PFSK-1 (cell line): ENCODE results near the gene SKI.

Source experiments
- FOXP2 ChIP-seq: optimal IDR thresholded peaks from 2 replicates; pipeline ENCODE3; 2011; ENCODE audit warnings: borderline replicate concordance, control low read depth, inconsistent platforms; ENCODE audit not compliant: insufficient read depth; ENCODE audit errors: extremely low read length, extremely low read depth
- POLR2AphosphoS5 ChIP-seq: IDR thresholded peaks from 2 replicates; pipeline ENCODE4 v1.6.1; 2012; ENCODE audit warnings: low read depth, mild to moderate bottlenecking, control low read depth, low read length, moderate library complexity
- SIN3A ChIP-seq: IDR thresholded peaks from 2 replicates; pipeline ENCODE4 v1.6.1; 2012; ENCODE audit warnings: mild to moderate bottlenecking, low read length, moderate library complexity, borderline replicate concordance; ENCODE audit not compliant: insufficient read depth
- TAF1 ChIP-seq: IDR thresholded peaks from 2 replicates; pipeline ENCODE4 v1.6.1; 2012; ENCODE audit warnings: low read length, control low read depth, borderline replicate concordance; ENCODE audit not compliant: insufficient read depth
- TF ChIP-seq, protein P1 (sequence below), 2 experiments: IDR thresholded peaks; 2 replicates each; pipeline versions ENCODE4 v1.6.1 to v1.8.0; 2011 to 2012; ENCODE audit warnings: low read depth in 2 of 2, low read length in 2 of 2, control low read depth in 1 of 2, inconsistent platforms in 1 of 2, mild to moderate bottlenecking in 1 of 2, moderate library complexity in 1 of 2; ENCODE audit not compliant: insufficient read depth in 1 of 2

Gene SKI

DNA sequence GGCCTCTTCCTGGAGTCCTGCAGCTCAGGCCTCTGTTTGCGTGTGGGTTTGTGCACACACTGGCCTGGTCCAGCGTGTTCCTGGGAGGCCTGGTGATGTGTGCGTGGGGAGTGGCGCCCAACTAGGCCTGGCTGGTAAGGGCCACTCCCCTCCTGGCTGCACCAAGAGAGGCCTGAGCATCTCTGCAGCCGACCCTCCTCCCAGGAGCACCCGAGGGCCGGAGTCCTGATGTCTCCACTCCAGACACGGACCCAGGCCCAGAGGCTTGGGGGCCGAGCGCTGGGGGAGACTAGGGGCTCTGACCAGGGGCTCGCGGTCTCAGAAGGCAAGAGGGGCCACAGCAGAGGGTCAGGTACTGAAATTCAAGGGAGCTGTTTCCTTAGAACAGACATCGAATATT is 130.0 kb downstream of the SKI start:
- TF ChIP-seq, protein P1, sequence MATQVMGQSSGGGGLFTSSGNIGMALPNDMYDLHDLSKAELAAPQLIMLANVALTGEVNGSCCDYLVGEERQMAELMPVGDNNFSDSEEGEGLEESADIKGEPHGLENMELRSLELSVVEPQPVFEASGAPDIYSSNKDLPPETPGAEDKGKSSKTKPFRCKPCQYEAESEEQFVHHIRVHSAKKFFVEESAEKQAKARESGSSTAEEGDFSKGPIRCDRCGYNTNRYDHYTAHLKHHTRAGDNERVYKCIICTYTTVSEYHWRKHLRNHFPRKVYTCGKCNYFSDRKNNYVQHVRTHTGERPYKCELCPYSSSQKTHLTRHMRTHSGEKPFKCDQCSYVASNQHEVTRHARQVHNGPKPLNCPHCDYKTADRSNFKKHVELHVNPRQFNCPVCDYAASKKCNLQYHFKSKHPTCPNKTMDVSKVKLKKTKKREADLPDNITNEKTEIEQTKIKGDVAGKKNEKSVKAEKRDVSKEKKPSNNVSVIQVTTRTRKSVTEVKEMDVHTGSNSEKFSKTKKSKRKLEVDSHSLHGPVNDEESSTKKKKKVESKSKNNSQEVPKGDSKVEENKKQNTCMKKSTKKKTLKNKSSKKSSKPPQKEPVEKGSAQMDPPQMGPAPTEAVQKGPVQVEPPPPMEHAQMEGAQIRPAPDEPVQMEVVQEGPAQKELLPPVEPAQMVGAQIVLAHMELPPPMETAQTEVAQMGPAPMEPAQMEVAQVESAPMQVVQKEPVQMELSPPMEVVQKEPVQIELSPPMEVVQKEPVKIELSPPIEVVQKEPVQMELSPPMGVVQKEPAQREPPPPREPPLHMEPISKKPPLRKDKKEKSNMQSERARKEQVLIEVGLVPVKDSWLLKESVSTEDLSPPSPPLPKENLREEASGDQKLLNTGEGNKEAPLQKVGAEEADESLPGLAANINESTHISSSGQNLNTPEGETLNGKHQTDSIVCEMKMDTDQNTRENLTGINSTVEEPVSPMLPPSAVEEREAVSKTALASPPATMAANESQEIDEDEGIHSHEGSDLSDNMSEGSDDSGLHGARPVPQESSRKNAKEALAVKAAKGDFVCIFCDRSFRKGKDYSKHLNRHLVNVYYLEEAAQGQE (IDR thresholded peaks at IDR 0.05; ENCODE audit: insufficient read depth in 1 of 2, low read depth in 2 of 2, low read length in 2 of 2): no peak
- TF ChIP-seq POLR2AphosphoS5 (no peak), TAF1 (no peak), FOXP2 (no peak), SIN3A (no peak)

DNA sequence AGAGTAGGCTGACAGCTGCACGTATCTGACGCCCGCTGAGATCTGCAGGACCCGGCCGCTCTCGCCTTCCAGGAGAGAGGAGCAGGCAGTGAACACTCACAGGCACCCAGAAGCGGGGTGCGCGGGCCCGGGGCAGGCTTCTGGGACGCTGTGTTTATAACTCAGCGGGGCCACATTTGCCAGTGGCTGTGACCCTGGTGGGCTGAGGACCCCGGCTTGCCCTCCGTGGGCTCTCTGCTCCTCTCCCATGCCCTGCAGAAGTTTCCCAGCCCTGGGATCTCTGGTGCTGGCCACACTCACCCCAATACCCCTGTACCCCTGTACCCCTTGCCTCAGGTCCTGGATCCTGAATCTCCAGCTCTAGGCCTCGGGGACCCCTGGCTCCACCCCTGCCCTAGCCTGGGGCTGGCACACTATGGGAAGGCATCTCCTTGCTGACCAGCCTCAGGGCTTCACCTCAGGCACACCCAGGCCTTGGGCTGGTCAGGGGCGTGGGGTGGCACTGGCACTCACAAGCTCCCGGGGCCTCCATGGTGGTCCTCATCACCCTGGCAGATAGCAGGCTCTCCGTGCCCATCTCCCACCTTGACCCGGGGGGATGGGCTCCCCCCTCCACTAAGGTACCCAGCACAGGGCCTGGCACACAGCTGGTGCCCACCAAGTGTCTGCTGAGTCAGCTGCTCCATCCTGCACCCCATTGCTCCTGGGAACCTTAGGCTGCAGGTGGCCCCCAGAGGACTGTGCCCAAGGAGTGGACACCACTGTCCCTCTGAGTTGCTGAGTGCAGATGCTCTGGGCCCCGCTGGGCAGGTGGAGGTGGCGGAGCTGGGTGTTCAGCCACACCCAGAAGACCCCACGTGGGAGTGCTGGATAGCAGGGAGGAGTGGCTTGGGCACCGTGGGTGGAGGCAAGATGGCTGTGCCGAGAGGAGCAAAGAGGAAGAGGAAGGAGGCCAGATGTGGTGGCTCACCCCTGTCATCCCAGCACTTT is 130.8 kb downstream of the SKI start:
- TF ChIP-seq TAF1 (no peak), POLR2AphosphoS5 (no peak), SIN3A (no peak), FOXP2 (no peak)
- TF ChIP-seq, protein P1 (IDR thresholded peaks at IDR 0.05; ENCODE audit: insufficient read depth in 1 of 2, low read depth in 2 of 2, low read length in 2 of 2): no peak
